GM18511 (cell line): ENCODE measurements around the gene INPP4B.
A peak's percentile ranks its signal among the peaks of the same experiment; 100 is the strongest.
"Not testable (repeated sequence)": the region's sequence is repeated elsewhere in the genome, so short reads cannot be mapped to it uniquely, and the experiment has no call there.

Source experiments
- ATAC-seq: cut with Tn5 transposase; IDR thresholded peaks from one replicate; pipeline ENCODE4 v1.9.1; 2021; ENCODE audit warnings: mild to moderate bottlenecking, moderate library complexity; ENCODE audit not compliant: unreplicated experiment

Gene INPP4B

DNA sequence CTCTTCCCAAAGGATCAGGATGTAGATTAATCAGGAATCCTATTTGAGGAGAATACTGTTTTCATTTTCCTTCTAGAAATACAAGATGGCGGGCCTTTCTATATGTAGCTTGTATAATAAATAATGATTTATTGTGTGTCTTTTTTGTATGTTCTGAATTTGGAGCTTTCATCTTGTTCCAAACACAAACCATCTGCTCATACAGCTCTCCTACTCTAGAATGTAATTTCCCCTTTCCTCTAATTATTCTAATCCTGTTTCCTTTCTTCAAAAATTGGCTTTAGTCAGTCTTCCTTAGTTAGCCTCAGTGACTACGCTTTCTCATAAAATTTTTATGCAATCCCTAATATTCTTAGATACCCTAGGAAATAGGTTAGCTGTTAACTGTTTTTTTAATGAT, 422.2 kb downstream of the INPP4B start:
- no peak for ATAC-seq

GRCh38 chr4:142420311-142421095, 425.6 kb downstream of the INPP4B start:
- no peak for ATAC-seq

GRCh38 chr4:142419712-142420111, 426.4 kb downstream of the INPP4B start:
- no peak for ATAC-seq

DNA sequence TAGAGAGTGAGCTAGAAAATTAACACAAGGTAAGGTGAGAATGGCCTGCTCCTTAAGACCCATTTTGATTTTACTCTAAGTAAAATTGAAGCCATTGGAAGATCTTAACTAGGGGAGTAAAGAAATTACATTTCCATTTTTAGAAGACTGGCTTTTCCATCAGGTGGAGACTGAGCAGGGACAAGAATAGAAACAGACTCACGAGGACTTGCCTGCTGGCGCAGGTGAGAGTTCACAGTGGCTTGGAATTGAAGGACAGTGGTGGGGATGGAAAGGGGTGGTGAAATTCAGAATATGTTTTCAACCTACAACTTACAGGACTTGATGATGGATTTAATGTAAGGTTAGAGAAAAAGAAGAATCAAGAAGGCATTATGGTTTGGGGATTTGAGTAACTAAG, 427.4 kb downstream of the INPP4B start:
- no peak for ATAC-seq

GRCh38 chr4:142416711-142417275, 429.3 kb downstream of the INPP4B start:
- no peak for ATAC-seq

- ATAC-seq = no peak
These were observed 430.0 kb downstream of the INPP4B start for GRCh38 chr4:142416121-142416520.

- no peak for ATAC-seq
These were observed 431.6 kb downstream of the INPP4B start for GRCh38 chr4:142414366-142414990.

DNA sequence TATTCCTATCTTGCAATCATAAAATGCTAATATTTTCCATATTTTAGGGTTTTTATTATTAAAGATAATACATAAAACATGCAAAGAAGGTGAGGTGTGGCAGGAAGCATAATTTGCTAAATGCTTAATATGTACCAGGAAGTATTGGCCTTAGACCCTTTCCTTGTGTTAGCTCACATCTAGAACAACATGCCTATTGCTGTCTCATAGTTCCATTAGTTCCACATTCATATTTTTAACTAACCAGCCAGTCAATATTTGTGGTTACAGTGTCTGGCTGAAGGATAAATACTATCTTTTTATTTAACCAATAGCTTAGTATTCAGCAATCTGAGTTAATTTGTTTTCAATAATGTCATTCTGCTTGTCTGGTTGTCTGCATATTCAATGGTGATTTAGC, 432.6 kb downstream of the INPP4B start:
- ATAC-seq = no peak

- ATAC-seq = no peak
These were observed 434.1 kb downstream of the INPP4B start for GRCh38 chr4:142411993-142412392.

DNA sequence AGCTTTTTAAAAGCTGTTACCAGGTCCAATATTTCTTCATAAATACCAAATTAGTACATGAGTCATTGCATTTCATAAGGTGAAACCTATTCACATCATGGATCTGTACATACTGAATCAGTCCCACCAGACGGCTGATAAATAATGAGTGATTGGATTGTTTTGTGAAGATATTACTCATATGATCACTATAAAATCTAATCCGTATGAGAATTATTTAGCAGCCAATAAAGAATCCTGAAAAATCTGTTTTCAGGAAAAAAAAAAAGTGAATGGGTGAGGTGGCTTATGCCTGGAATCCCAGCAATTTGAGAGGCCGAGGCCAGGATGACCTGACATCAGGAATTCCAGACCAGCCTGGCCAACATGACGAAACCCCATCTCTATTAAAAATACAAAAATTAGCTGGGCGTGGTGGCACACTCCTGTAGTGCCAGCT, 438.1 kb downstream of the INPP4B start:
- ATAC-seq = no peak

- ATAC-seq = no peak
These were observed 438.5 kb downstream of the INPP4B start for GRCh38 chr4:142407596-142407995.

- no peak for ATAC-seq
These were observed 439.1 kb downstream of the INPP4B start for GRCh38 chr4:142406917-142407501.

- no peak for ATAC-seq
These were observed 439.6 kb downstream of the INPP4B start for GRCh38 chr4:142406499-142406835.

- peak; percentile 31 for ATAC-seq
These were observed 440.2 kb downstream of the INPP4B start for GRCh38 chr4:142405695-142406498.

DNA sequence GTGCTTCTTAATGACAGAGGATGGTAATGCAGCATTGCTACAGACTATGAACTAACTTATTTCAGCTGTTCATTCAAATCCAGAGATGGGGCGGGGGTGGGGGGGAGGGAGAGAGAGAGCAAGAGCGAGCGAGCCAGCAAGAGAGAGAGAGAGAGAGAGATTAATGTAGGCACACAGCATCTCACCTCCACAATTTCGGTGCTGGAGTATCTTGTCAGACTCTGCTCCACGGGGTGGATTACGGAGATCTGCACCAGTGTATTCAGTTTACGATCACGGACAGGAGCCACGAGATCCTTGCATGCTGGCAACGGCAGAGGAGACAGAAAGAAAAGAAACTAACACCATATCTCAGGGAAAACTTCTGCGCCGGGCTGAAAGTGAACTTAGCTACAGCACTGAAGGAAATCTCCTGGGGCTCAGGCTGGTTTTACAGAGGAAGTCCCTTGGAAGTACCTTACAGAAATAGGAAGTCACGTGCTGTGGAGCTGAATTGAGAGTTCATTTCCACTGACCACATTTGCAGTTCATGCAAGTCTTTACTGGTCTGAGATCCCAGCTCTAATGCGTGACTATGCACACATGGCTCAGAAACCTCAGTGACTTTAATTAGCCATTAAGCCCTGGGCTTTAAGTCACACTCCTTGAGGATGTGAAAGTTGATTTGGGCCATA, 440.9 kb downstream of the INPP4B start:
- ATAC-seq = peak; percentile 67

- no peak for ATAC-seq
These were observed 441.9 kb downstream of the INPP4B start for GRCh38 chr4:142404191-142404611.

DNA sequence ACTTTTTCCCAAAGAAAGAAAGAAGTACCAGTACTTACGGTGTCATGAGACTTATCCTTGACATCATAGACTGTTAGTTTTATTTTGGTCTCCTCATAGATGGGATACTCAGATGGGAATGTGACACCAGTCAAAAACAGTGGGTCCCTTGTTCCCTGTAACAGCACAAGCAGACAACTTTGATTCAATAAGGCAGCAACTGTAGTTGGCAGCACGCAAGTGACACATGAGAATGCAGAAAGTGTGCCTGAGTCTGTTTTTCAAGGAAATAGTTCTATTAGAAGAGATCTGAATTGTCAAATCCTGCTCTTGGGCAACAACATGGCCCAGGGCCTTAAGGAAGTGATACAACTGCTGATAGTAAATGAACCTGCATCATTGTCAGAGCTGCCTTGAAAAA, 443.2 kb downstream of the INPP4B start:
- no peak for ATAC-seq

DNA sequence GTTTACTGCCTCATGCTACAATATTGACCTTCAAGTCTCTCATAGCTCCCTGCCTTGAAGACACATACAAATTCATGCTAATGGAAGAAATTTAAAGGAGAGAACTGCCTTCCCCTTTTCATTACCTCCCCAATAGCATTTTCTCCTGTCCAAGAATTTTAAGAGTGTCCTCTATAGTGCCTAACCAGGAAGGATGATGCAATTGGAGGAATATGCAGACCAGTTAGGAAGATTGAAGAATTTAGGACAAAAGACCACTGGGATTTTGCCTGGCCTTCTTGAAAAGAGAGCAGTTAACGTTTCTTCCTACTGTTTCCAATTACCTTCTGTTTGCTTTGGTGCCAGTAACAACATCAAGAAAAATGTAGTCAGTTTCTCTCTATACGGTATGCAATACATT, 443.9 kb downstream of the INPP4B start:
- no peak for ATAC-seq

DNA sequence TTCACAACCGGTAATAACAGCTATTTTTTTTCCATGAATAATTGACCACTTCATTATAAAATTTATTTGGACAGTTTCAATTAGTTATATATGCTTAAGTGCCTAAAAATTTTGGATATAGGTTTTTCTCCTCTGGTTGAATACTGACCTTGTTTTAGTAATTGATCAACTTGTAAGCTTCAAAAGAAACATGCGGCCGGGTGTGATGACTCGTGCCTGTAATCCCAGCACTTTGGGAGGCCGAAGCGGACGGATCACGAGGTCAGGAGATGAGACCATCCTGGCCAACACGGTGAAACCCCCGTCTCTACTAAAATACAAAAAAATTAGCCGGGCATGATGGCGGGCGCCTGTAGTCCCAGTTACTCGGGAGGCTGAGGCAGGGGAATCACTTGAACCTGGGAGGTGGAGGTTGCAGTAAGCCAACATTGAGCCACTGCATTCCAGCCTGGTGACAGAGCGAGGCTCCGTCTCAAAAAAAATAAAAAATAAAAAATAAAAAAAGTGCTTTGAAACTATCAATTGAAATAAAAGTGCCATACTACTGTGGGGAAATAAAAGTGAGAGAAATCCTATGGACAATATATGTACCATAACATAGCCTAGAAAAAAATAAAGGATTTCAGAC, 448.6 kb downstream of the INPP4B start:
- ATAC-seq = not testable (repeated sequence)

- ATAC-seq = no peak
These were observed 449.8 kb downstream of the INPP4B start for GRCh38 chr4:142396279-142396678.
